Measurements from ENCODE around the gene C1QTNF12.

The C1QTNF12 gene

GRCh38 chr1:1235016-1235744 lies 11.3 kb downstream of the C1QTNF12 start:
- DNase-seq (ENCODE audit: extremely low spot score): no peak
- no peak for TF ChIP-seq CTCF (IDR thresholded peaks at IDR 0.05; ENCODE audit: control extremely low read depth, extremely low read depth, low read depth, missing control alignments)
- ChIA-PET CTCF (interaction anchor here (1.2 kb wide), 1 partner anchor 113 kb away, joined by 3 read pairs; no protein-coding TSS in a partner anchor), POLR2A (interaction anchor here (0.6 kb wide), 1 partner anchor 689 kb away, joined by 3 read pairs; no protein-coding TSS in a partner anchor)

DNA sequence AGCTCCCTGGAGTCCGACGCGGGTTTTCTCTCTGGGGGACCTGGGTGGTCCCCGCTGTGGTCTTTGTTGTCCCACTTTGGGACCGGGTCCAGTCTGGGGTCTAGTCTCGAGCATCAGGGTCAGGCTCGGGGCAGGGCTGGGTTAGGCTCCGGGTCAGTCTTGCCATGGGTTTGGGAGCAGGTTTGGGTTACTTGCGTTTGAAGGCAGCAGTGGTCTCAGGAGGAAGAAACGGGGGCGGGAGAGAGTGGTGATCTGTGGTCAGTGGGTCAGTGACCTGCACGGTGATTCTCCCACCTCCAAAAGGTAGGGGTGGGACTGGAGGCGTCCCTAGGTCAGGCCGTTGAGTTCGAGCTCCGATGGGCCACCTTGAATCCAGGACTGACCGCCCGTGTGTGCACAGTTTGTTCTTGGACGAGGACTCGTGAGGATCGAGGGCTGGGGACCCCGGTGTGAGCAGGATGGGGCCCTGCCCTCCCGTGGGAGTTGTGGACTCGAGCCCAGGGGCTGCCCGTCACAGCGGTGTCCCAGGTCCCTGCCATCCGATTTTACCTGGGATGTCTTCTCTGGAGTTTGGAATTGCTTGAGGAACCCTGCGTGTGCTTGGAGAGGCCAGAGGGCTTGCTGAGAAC lies 12.2 kb downstream of the C1QTNF12 start:
- ChIA-PET POLR2A (interaction anchor here (0.6 kb wide), 1 partner anchor 690 kb away, joined by 3 read pairs; no protein-coding TSS in a partner anchor), CTCF (no interaction called here)
- no peak for DNase-seq (ENCODE audit: extremely low spot score)
- no peak for TF ChIP-seq CTCF (IDR thresholded peaks at IDR 0.05; ENCODE audit: control extremely low read depth, extremely low read depth, low read depth, missing control alignments)

- ChIA-PET POLR2A (no interaction called here), CTCF (no interaction called here)
Measured at GRCh38 chr1:1233567-1233892, 13.0 kb downstream of the C1QTNF12 start.

GRCh38 chr1:1232796-1233566 lies 13.5 kb downstream of the C1QTNF12 start:
- CTCF ChIA-PET: interaction anchor here (1.5 kb wide), 1 partner anchor 111 kb away, joined by 3 read pairs; no protein-coding TSS in a partner anchor
- POLR2A ChIA-PET: no interaction called here
- no peak for TF ChIP-seq CTCF (IDR thresholded peaks at IDR 0.05; ENCODE audit: control extremely low read depth, extremely low read depth, low read depth, missing control alignments)
- no peak for DNase-seq (ENCODE audit: extremely low spot score)

More at GRCh38 chr1:1233567-1233892, 13.0 kb downstream of the C1QTNF12 start:
- no peak for DNase-seq (ENCODE audit: extremely low spot score)
- no peak for TF ChIP-seq CTCF (IDR thresholded peaks at IDR 0.05; ENCODE audit: control extremely low read depth, extremely low read depth, low read depth, missing control alignments)

- DNase-seq (ENCODE audit: extremely low spot score): no peak
- CTCF ChIA-PET: interaction anchor here (1.5 kb wide), 1 partner anchor 110 kb away, joined by 3 read pairs; no protein-coding TSS in a partner anchor
- POLR2A ChIA-PET: no interaction called here
- no peak for TF ChIP-seq CTCF (IDR thresholded peaks at IDR 0.05; ENCODE audit: control extremely low read depth, extremely low read depth, low read depth, missing control alignments)
Measured at GRCh38 chr1:1232208-1232795, 14.2 kb downstream of the C1QTNF12 start, which contains the start of gene B3GALT6. TSS of gene B3GALT6 (plus strand) at chr1:1232237. CDS start at chr1:1232279, 42 bp downstream.

Measured in GM10248 (cell line).